ENCODE results near the gene ERMAP.

DNA sequence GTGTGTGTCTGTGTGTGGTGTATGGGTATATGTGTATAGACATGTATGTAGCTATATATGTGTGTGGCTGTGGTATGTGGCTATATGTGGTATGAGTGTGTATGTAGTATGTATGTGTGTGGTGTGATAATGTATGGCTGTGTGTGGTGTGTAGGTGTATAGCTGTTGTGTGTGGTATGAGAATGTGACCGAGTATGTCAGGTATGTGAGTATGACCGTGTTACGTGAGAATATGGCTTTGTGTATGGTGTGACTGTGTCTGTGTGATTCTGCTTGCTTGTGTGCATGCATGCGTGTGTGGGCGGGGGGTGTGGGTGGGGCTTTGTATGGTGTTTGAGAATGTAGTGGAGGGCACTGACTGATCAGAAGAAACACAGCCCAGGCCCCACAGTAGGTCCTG is 33.0 kb downstream of the ERMAP start:
- TF ChIP-seq, protein P1, sequence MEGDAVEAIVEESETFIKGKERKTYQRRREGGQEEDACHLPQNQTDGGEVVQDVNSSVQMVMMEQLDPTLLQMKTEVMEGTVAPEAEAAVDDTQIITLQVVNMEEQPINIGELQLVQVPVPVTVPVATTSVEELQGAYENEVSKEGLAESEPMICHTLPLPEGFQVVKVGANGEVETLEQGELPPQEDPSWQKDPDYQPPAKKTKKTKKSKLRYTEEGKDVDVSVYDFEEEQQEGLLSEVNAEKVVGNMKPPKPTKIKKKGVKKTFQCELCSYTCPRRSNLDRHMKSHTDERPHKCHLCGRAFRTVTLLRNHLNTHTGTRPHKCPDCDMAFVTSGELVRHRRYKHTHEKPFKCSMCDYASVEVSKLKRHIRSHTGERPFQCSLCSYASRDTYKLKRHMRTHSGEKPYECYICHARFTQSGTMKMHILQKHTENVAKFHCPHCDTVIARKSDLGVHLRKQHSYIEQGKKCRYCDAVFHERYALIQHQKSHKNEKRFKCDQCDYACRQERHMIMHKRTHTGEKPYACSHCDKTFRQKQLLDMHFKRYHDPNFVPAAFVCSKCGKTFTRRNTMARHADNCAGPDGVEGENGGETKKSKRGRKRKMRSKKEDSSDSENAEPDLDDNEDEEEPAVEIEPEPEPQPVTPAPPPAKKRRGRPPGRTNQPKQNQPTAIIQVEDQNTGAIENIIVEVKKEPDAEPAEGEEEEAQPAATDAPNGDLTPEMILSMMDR (IDR thresholded peaks at IDR 0.05): no peak
- TF ChIP-seq POLR2A (IDR thresholded peaks at IDR 0.05) (no peak), EP300 (IDR thresholded peaks at IDR 0.05) (no peak)

Data from tibial nerve (tissue), 4 donors.